A673 (cell line): Measurements from ENCODE around the gene GNG12.

Experiments
- CTCF ChIP-seq: fragments of 300-800, 200-600 bp; sonication (generic); conservative IDR thresholded peaks from 2 replicates; pipeline ENCODE4 v1.5.1; 2017; ENCODE audit warnings: low read depth, mild to moderate bottlenecking, antibody characterized with exemption, low read length, moderate library complexity, mixed read lengths
- EZH2 ChIP-seq: fragments of 200-600 bp; sonication (generic); IDR thresholded peaks from 2 replicates; pipeline ENCODE4 v1.6.1; 2017; ENCODE audit warnings: borderline replicate concordance, low read depth, mild to moderate bottlenecking, mixed read lengths, antibody characterized with exemption, low read length; ENCODE audit not compliant: poor library complexity, severe bottlenecking

- no peak for TF ChIP-seq CTCF
- no peak for TF ChIP-seq EZH2
Measured at GRCh38 chr1:67752306-67752705, 81.0 kb downstream of the GNG12 start.
